Non-pigmented ciliary epithelial cell (primary cell): Measurements from ENCODE around the gene SCRT2.

ENCODE experiments used
- DNase-seq: peaks from one replicate; pipeline ENCODE4 v3.0.0-alpha.2; 2010; ENCODE audit warnings: low read depth

Gene SCRT2

GRCh38 chr20:672963-673602 lies 2.5 kb downstream of the SCRT2 start:
- no peak for DNase-seq

GRCh38 chr20:671252-672030 lies 4.2 kb downstream of the SCRT2 start:
- no peak for DNase-seq

- DNase-seq, result no peak
These were observed 6.0 kb downstream of the SCRT2 start for GRCh38 chr20:669573-669972.

- no peak for DNase-seq
These were observed 7.0 kb downstream of the SCRT2 start for GRCh38 chr20:668638-669037.

- DNase-seq, result no peak
These were observed 7.6 kb downstream of the SCRT2 start for GRCh38 chr20:668050-668449.

DNA sequence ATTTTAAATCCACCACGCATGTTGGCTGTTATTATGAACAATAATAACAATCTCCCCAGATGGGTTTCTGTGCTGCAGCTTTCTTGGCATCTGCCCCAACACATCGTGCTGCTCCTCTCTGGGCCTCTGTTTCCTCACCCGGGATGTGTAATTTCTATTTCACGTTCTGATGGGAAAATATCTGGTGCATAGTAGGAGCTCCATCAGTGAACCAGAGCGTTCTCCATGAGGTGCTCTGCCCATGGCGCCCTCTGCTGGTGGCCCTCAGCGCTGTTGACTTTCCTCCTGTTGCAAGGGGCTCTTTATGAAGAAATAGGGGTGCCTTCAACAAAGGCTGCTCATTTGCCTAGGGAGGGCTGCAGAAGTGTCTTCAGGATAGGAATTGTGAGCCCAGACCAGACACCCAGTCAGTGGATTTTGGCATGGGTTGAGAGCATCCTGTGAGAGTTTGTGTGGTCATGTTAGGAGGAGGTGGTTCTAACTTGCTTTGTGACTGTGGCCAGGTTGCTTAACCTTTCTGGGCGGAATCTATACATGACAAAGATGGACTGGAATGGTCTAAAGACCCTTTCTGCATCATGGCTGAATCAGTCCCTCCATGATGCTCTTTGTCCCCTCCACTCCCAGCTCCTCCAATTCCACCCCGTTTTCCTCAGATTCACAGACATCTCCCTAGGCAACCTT lies 8.1 kb downstream of the SCRT2 start:
- DNase-seq, result no peak

DNA sequence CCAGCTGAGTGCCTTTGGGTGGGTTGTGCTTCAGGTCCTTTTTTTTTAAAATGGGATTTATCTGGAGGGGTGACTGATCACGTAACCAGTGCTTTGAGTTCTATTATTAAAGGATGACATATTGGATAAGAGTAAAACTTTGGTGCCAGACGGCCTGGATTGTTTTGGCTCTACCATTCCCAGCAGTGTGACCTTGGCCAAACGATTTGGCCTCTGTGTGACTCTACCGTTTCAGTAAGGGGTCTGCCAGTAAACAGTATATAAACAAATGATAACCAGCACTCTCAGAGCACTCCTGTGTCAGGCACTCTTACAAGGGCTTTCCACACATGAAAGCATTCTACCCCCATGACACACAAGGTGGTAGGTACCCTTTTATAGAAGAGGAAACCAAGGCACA lies 8.7 kb downstream of the SCRT2 start:
- DNase-seq, result no peak

- no peak for DNase-seq
These were observed 10.3 kb downstream of the SCRT2 start for GRCh38 chr20:665276-665675.

DNA sequence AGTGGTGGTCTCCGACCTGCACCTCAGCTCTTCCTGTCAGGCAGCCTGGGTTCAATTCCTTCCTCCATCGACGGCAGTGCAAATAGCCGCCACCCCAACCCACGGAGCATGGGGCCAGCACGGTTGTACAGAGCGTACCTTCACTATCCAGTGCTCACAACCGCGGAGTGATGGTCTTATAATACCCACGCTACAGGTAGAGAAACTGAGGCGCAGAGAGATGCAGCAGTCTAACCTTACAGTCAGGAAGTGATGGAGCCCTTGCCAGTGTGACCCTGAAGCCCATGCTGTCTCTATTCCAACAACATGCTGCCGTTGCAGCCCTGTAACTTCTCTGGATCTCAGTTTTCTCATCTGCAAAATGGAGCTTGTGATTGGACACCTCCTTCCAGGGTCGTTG lies 11.0 kb downstream of the SCRT2 start:
- no peak for DNase-seq

GRCh38 chr20:664151-664550 lies 11.5 kb downstream of the SCRT2 start:
- DNase-seq, result no peak

DNA sequence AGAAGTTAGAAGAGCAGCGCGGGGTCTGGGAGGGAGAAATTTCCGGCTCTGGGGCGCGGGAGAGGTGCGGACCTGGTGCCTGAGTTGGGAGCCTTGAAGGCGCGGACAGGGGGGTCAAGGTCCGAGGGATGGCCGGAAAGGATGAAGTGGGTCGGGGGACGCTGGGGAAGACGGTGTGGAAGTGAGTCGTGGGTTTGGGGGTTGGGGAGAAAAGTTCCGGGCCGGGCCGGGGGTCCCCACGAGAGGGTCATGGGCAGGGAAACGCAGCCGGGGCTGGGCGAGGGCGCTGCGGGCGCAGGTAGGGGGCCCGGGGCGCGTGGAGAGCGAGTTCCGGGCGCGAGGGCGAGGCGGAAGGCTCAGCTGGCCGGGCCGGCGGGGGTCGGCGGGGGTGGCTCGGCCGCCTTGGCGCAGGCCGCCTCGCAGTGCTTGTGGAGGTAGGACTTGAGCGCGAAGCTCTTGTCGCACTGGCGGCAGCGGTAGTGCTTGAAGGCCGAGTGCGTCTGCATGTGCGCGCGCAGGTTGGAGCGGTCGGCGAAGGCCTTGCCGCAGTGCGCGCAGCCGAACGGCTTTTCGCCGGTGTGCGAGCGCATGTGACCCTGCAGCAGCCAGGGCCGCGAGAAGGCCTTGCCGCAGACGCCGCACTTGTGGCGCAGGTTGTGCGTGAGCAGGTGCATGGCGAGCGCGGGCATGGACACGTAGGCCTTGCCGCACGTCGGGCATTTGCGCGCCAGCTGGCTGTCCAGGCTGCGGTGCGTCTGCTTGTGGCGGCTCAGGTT lies 12.1 kb downstream of the SCRT2 start:
- DNase-seq, result no peak

DNA sequence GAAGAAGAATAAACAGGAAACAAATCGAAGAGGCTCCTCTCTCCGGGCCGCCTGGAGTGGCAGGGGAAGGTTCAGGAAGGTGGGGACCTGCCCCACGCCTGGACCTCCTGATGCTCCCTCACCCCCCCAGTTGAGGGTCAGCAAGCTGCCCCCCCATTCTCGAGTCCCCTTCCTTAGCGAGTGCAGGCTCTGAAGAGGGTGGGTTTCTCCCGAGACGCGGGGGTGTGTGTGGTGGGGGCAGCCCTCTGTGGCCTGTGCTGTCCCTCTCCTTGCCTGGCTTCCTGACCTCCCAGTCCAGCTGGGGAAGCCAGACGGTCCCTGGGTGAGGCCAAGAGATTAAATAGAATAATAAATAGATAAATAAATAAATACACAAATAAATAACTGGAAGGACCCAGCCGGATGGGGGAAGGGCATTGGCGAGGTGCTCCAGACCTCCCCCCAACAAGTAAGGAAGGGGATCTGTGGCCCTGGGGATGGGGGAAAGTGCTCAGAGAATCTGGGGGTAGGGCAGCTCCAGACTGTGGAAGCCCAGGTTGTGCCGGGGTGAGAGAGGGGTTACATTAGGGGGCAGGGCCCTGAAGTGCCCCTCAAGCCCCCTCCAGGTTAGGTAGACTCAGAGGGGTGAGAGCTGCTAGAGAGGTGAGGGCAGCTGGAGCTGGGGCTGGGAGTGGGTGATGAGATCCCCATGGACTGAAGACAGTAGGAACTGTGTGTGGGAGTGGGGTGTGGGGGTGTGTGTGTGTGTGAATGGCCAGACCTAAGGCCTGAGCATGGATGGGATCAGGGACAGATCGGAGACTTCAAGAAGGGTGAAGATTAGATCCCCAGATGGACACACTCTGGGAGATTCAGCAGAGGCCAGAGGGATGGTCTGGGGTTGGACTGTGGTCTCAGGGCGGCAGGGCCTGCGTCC lies 13.1 kb downstream of the SCRT2 start:
- DNase-seq, result no peak

DNA sequence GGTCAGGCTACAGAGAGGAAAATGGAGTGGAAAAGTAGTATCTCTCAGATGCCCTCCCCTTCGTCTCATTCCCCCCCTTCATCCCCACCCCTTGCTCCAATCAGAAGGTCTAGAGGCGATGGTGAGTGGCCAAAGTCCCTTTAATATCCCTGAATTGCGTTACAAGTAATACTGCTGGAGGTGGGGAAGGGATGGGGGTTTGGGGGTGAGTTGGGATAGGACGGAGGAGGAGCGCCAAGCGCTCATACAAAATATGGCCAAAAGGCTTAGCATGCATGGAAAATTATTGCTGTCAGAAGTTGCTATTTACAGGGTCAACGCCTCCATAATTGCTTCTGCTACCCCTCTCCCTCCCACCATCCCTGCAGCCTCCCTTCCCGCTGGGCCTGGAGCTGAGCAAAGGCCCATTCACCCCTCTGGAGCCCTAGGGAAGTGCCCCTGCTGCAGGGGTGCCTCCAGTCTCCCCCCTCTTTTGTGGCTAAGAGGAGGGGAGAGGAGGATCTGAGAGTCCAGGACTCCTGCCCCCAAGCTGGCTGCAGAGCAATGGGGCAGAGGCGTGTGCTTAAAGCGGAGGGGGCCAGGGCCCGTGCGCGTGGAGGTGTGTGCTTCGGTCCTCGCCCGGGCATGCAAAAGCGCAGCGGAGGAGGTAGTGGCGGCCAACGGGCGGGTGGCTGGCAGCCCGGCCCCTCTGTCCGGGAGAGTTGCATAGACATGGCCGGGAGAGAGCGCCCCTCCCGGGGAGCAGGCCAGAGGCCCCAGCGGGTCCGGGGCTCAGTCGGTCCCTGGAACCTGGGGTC lies 13.9 kb downstream of the SCRT2 start:
- no peak for DNase-seq

- no peak for DNase-seq
These were observed 16.8 kb downstream of the SCRT2 start for GRCh38 chr20:658731-659291.

DNA sequence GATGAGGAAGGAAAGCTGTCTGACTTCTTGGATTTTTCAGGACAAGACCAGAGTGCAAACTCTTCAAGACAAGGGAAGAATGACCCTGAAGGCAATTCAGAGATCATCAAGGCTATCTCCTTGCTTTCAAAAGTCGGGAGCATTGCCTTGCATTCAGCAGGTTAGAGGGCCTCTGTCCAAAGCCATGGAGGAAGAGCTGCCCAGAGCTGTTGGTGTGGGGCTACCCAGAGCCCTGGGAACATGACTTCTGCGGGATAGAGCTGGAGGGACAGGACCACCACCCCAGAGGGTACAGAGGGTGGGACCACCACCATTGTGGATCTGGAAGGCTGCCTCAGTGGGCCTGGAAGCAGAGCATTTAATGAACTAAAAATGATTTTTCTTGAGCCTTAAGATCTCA lies 17.4 kb downstream of the SCRT2 start:
- DNase-seq, result no peak

DNA sequence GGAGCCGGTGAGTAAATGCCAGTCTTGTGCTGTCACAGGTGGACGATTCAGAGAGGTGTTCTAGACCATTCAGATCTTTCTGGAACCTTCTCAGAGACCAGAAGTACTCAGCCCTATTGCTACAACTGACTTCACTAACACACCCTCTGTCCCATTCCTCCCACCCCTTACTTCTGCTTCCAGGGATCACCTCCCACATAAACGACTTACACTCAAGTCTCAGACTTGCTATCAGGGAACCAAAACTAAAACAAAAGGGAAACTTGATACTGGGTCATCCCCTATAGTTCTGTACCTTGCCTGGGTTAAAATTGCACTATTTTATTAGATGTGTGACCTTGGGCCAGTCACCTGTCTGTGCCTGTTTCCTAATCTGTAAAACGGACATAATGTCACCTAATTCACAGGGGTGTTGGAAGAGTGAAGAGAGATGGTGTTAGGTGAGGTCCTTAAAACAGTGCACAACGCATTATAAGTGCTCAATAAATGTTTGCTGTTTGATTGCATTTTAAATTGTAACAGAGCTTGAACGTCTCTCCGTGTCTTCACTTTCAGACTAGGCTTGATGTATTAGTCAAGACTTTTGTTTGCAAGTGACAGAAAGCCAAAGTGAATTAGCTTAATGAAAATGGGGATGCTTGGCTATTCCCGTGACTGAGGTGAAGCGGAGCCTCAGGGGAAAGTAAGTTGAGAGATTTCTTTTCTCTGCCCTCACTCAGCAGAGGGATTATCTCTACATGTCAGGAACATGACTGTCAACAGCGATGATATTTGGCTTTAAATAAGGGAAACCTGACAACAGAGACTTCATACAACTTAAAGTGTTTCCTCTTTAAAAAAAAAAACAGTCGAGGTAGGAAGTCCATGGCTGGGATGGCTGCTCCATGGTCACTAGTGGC lies 19.6 kb downstream of the SCRT2 start:
- DNase-seq, result no peak

GRCh38 chr20:654417-654750 lies 21.2 kb downstream of the SCRT2 start:
- no peak for DNase-seq

GRCh38 chr20:653590-654416 lies 21.8 kb downstream of the SCRT2 start:
- DNase-seq, result no peak
